Sigmoid colon (tissue), 4 donors: ENCODE measurements around the gene SDK1.

Source experiments
- CTCF ChIP-seq, 4 experiments: fragments of 450-650 bp in 3 of 4; fragments of 200-600 bp in 1 of 4; IDR thresholded peaks; one replicate each; pipeline ENCODE4 v1.5.1; 2016 to 2019; ENCODE audit warnings: antibody characterized with exemption in 4 of 4, mild to moderate bottlenecking in 3 of 4, moderate library complexity in 2 of 4
- EP300 ChIP-seq, 4 donors: sonication (generic); formaldehyde crosslinking; IDR thresholded peaks; one replicate each; pipeline ENCODE4 v1.6.1; 2017; ENCODE audit warnings: antibody characterized with exemption in 4 of 4

GRCh38 chr7:3956949-3957348 lies 655.9 kb downstream of the SDK1 start:
- TF ChIP-seq CTCF (IDR thresholded peaks at IDR 0.05) (no peak), EP300 (IDR thresholded peaks at IDR 0.05) (no peak)
